GM06990 (cell line): ENCODE results near the gene PTRH1.

ENCODE experiments used
- DNase-seq: peaks from one replicate; pipeline ENCODE4 v3.0.0-alpha.2; 2011; ENCODE audit not compliant: insufficient read length; ENCODE audit errors: extremely low read depth
- H3K27me3 ChIP-seq: replicated peaks from 2 replicates; pipeline ENCODE4 v1.6.0; 2011; ENCODE audit warnings: low read length; ENCODE audit not compliant: control insufficient read depth, insufficient read depth
- H3K36me3 ChIP-seq: 2 replicates; pipeline ENCODE4 v1.5.1; 2011; ENCODE audit warnings: low read length; ENCODE audit not compliant: control insufficient read depth, insufficient read depth
- H3K4me3 ChIP-seq: replicated peaks from 2 replicates; pipeline ENCODE4 v1.5.1; 2011; ENCODE audit warnings: low read depth, mild to moderate bottlenecking, control low read depth, low read length
- TF ChIP-seq, protein P1 (sequence below): IDR thresholded peaks from 2 replicates; pipeline ENCODE4 v1.5.1; 2011; ENCODE audit warnings: low read length, control low read depth, mild to moderate bottlenecking, inconsistent platforms; ENCODE audit not compliant: insufficient read depth, poor library complexity, severe bottlenecking

Gene PTRH1

DNA sequence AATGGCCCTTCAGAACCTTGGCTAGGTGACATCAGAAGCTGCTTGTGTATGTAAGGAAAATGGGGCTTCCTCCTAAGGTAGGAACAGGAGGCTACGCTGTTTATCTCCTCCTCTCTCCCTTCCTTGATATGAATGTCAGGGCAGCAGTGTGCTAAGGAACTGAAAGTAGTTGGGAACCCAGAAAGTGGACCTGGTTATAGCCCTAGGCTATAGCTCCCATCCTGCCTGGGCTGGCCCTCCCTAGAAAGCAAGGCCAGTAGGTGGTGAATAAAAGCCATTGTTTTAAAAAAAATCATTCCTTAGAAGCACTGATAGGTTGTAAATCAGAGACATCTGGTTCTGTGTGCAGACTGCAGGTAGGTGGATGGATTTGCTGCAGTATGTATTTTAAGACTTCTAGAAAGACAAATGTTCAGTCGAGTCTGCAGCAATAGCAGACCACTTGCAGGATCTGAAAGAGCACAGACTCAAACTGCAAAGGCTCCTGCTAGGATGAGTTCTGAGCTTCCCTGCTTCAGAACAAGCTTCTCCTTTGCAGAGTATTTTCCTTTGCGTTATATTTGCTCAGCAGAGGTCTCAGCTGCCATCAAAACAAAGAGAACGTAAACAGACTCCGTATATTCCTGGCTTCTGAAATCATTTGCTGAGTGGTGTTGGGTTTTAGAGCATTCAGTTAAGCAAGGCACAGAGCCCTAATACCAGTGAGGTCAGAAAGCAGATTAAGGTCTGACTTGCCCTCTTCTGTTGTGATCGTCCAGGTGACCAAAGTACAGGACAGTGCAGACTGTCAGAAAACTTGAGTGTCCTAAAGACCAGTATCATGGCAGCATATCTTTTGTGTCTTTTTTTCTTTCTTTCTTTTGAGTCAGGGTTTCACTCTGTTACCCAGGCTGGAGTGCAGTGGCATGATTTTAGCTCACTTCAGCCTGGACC is 28.7 kb downstream of the PTRH1 start:
- DNase-seq: no peak

DNA sequence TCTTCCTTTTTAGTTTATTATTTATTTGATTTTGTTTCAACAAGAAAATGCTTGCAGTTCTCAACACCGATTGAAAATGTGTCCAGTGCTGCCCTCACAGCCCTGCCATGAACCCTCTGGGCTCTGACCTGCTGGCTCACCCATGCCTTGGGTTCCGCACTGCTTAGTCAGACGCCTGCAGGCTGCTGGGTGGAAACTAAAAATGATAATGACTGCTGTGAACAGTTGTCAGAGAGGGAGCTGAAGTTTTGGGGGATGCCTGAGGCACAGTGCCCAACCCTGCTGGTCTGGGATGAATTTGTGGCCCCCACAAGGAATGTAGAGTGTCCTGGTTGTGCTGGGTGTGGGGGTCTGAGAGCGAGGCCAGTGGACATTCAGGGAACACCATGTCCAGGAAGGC is 30.9 kb downstream of the PTRH1 start:
- TF ChIP-seq, protein P1, sequence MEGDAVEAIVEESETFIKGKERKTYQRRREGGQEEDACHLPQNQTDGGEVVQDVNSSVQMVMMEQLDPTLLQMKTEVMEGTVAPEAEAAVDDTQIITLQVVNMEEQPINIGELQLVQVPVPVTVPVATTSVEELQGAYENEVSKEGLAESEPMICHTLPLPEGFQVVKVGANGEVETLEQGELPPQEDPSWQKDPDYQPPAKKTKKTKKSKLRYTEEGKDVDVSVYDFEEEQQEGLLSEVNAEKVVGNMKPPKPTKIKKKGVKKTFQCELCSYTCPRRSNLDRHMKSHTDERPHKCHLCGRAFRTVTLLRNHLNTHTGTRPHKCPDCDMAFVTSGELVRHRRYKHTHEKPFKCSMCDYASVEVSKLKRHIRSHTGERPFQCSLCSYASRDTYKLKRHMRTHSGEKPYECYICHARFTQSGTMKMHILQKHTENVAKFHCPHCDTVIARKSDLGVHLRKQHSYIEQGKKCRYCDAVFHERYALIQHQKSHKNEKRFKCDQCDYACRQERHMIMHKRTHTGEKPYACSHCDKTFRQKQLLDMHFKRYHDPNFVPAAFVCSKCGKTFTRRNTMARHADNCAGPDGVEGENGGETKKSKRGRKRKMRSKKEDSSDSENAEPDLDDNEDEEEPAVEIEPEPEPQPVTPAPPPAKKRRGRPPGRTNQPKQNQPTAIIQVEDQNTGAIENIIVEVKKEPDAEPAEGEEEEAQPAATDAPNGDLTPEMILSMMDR: no peak
- no peak for DNase-seq
- Histone ChIP-seq H3K36me3 (no peaks in the 10 kb centered on the region), H3K4me3 (no peak overlapping the region), H3K27me3 (no peaks in the 10 kb centered on the region)

More for the DNA sequence above, 28.7 kb downstream of the PTRH1 start:
- no peak overlapping the region for H3K4me3 ChIP-seq
- H3K27me3 ChIP-seq: no peaks in the 10 kb centered on the region
- H3K36me3 ChIP-seq: no peaks in the 10 kb centered on the region
- TF ChIP-seq, protein P1: no peak

DNA sequence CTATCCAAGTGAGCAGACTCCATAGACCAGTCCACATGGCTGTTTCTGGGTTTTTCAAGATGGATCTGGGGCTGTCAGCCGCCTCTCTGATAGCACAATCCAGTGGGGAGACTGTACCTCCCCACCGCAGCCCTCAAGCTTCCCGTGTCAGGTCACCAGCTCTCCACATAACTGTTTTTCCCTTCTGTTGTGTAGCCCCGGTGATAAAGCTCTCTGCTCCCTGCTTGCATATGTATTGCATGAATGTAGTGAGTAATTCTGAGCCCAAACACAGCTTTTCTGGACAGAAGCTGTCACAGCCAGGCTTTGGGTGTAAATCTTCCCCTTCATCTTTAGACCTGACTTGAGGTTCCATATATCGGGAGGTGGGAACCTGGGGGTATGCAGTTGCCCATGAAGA is 31.7 kb downstream of the PTRH1 start:
- H3K27me3 ChIP-seq: no peaks in the 10 kb centered on the region
- TF ChIP-seq, protein P1: no peak
- no peaks in the 10 kb centered on the region for H3K36me3 ChIP-seq
- DNase-seq: no peak
- no peak overlapping the region for H3K4me3 ChIP-seq

DNA sequence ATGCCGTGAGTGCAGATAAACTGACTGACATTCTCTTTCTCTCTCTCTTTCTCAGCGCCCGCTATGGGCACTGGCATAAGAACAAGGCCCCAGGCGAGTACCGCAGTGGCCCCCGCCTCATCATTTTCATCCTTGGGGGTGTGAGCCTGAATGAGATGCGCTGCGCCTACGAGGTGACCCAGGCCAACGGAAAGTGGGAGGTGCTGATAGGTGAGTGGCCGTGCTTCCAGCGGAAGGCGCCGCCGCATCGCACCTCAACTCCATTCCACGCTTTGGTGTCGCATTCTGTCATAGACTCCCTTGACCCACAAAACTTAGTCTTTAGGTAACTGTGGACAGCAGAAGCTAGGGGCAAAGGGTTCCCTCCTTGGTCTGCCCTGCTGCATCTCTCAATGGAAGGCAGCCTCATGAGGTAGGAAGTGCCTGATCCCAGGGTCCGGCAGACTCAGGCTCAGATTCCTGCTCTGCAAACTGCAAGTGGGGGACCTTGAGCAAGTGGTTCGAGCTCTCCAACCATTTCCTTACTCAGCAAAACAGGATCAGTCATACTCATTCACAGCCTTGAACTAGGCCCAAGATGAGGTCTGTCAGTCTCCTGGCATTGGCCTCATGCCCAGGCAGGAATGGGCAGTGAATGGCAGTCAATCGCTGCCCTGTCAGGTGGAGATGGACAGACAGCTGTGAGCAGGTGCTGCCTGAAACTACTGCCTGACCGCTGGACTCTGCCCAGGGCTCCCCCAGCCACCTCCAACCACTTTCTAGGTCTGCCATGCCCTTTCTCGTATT is 32.9 kb downstream of the PTRH1 start:
- Histone ChIP-seq H3K27me3 (no peaks in the 10 kb centered on the region), H3K4me3 (no peak overlapping the region), H3K36me3 (no peaks in the 10 kb centered on the region)
- DNase-seq: no peak
- TF ChIP-seq, protein P1: no peak

DNA sequence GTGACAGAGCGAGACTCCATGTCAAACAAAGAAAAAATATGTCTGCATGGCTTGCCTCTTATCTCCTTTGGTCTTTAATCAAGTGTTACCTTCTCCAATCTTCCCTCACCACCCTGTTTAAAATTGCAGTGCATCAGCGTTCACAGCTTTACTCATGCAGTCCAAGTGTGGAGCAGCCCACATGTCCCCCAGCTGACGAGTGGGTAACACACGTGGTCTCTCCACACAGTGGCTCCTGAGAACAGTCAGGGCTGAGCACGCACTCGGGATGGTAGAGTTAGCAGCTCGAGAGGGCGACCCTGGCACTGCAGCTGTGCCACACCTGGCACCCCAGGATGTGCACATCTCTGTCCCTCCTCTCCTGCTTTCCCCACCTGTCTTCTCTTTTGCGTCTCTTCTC is 34.6 kb downstream of the PTRH1 start:
- Histone ChIP-seq H3K36me3 (no peaks in the 10 kb centered on the region), H3K4me3 (no peak overlapping the region), H3K27me3 (no peaks in the 10 kb centered on the region)
- no peak for DNase-seq
- TF ChIP-seq, protein P1: no peak
